ENCODE data around the gene CCDC97.
"Not testable (repeated sequence)": the region's sequence is repeated elsewhere in the genome, so short reads cannot be mapped to it uniquely, and the experiment has no call there.

- not testable (repeated sequence) for TF ChIP-seq CTCF (IDR thresholded peaks at IDR 0.05); ATF3 (CRISPR knock-in tag; conservative IDR thresholded peaks at IDR 0.05); JUN (CRISPR knock-in tag; IDR thresholded peaks at IDR 0.05); KAT7 (CRISPR knock-in tag; IDR thresholded peaks at IDR 0.05; ENCODE audit: borderline replicate concordance)
Measured at GRCh38 chr19:41289814-41290213, 20.2 kb upstream of the CCDC97 start.
